Activated CD8-positive, alpha-beta memory T cell treated with anti-CD3 and anti-CD28 coated beads, Interleukin-2, amount 10 ng/mL, durations not matched to agents 7 days and 5 days (primary cell): ENCODE results near the gene STIP1. TPM values are rescaled to one million over a fixed set of nuclear protein-coding genes. Genes with fewer than 3 reads are reported as not detected.

Experiments used
- total RNA-seq, 2 experiments: library from RNA; stranded (reverse); gene quantifications; one replicate each; pipeline ENCODE4 v1.2.3, GENCODE V29; 2021

STIP1 gene
- total RNA-seq, 2 experiments from 2014 or later: 303 to 410 TPM

Other genes starting within 250 kb of the STIP1 start
- gene NAA40, start 247.2 kb upstream of the STIP1 start, total RNA-seq: 10 to 100 TPM; 37.0 to 46.0 TPM
- 100 to 1,000 TPM; 445 to 484 TPM for gene COX8A, start 211.6 kb upstream of the STIP1 start, total RNA-seq
- 10 to 100 TPM; 90.1 to 97.6 TPM for gene OTUB1, start 199.7 kb upstream of the STIP1 start, total RNA-seq
- gene FLRT1, start 150.2 kb upstream of the STIP1 start, total RNA-seq: not detected
- gene MACROD1, start 20.1 kb upstream of the STIP1 start, total RNA-seq: 10 to 100 TPM; 10.1 to 12.3 TPM
- gene FERMT3, start 20.6 kb downstream of the STIP1 start, total RNA-seq: 100 to 1,000 TPM; 210 to 217 TPM
- 10 to 100 TPM; 33.4 to 37.1 TPM for gene TRPT1, start 40.0 kb downstream of the STIP1 start, total RNA-seq
- 10 to 100 TPM; 83.8 to 84.1 TPM for gene NUDT22, start 40.1 kb downstream of the STIP1 start, total RNA-seq
- 10 to 100 TPM; 29.7 to 37.0 TPM for gene DNAJC4, start 44.4 kb downstream of the STIP1 start, total RNA-seq
- gene VEGFB, start 48.4 kb downstream of the STIP1 start, total RNA-seq: 10 to 100 TPM; 53.4 to 54.8 TPM
- 10 to 100 TPM; 23.4 to 23.9 TPM for gene FKBP2, start 54.9 kb downstream of the STIP1 start, total RNA-seq
- 100 to 1,000 TPM; 142 to 177 TPM for gene PPP1R14B, start 60.8 kb downstream of the STIP1 start, total RNA-seq
- 10 to 100 TPM; 18.1 to 20.4 TPM for gene PLCB3, start 65.4 kb downstream of the STIP1 start, total RNA-seq
- 10 to 100 TPM; 35.6 to 36.1 TPM for gene BAD, start 98.5 kb downstream of the STIP1 start, total RNA-seq
- 10 to 100 TPM; 32.9 to 46.0 TPM for gene GPR137, start 99.7 kb downstream of the STIP1 start, total RNA-seq
- gene KCNK4, start 105.1 kb downstream of the STIP1 start, total RNA-seq: under 1 TPM in 1 of 2 experiments, not detected in 1; 0.29 TPM
- gene CATSPERZ, start 114.2 kb downstream of the STIP1 start, total RNA-seq: not detected
- gene ESRRA, start 119.4 kb downstream of the STIP1 start, total RNA-seq: 10 to 100 TPM; 46.6 to 54.0 TPM
- 100 to 1,000 TPM; 134 to 153 TPM for gene TRMT112, start 131.4 kb downstream of the STIP1 start, total RNA-seq
- gene PRDX5, start 131.9 kb downstream of the STIP1 start, total RNA-seq: 100 to 1,000 TPM; 125 to 163 TPM
- 100 to 1,000 TPM; 152 to 164 TPM for gene CCDC88B, start 154.0 kb downstream of the STIP1 start, total RNA-seq
- 10 to 100 TPM; 31.1 to 41.9 TPM for gene RPS6KA4, start 173.0 kb downstream of the STIP1 start, total RNA-seq